Activated CD4-positive, alpha-beta T cell treated with anti-CD3 and anti-CD28 coated beads, Interleukin-2, amount 50 U/mL, for 24 hours (primary cell): ENCODE results near the gene ZNF761.

Source experiments
- DNase-seq, 2 donors: peaks; one replicate each; pipeline ENCODE4 v3.0.0-alpha.2; 2020; ENCODE audit warnings: low read depth in 1 of 2, low spot score in 1 of 2

ZNF761 gene

GRCh38 chr19:53504885-53505284 is 73.1 kb downstream of the ZNF761 start:
- DNase-seq, result no peak

GRCh38 chr19:53506728-53507127 is 74.9 kb downstream of the ZNF761 start:
- DNase-seq, result no peak
